Measurements from ENCODE around the gene ACSL6.

Gene ACSL6

DNA sequence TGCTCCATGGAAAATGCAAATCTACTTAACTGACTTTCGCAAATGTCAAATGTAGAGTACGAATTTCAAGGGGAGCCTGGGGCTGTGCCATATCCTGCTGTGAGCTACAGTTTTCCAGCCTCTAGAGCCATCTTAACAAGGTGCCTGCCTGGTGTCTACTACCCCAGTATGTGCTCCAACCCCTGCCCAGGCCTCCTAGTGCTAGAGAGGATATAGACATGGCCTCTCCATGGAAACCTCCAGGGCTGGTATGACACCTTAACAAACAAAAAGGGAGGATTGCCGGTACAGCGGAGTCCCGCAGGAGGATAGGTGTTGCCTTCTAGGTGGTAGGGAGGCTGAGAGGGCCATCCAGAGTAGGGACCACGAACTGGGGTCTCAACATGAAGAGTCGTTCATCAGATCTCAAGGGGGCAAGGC is 35.4 kb upstream of the ACSL6 start:
- no peak for DNase-seq

DNA sequence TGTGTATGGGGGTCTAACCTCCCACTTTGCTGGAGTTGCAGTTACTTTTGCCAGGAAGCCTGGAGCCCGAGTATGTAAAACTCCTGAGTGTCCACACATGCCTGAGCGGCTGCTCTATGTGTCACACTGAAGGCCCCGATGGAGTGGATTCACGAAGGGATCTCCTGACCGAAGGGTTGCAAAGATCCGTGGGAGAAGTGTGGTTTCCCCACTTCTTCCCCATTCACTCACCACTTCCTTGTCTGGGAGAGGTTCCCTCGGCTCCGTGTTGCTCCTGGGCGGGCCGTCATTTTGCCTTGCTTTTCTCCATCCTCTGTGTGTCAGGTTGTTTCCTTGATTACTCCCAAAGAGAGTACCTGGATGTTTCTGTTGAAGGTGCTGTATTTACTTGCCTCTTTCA is 32.7 kb upstream of the ACSL6 start:
- DNase-seq, result no peak

DNA sequence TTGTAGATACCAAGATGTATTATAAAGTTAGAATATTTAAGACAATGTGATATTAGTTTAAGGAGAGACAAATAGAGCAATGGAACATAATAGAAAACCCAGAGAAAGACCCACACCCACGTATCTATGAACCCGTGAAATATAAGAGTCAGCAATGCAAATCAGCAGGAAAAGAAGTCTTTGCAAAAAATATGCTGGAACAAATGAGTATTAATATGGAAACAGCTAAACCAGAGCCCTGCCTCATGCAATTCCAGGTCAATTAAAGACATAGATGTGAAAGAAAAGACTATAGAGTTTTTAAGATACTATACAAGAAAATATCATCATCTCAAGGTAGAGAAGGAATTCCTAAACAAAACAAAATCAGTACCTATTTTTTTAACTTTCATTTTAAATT is 25.9 kb upstream of the ACSL6 start:
- no peak for DNase-seq

DNA sequence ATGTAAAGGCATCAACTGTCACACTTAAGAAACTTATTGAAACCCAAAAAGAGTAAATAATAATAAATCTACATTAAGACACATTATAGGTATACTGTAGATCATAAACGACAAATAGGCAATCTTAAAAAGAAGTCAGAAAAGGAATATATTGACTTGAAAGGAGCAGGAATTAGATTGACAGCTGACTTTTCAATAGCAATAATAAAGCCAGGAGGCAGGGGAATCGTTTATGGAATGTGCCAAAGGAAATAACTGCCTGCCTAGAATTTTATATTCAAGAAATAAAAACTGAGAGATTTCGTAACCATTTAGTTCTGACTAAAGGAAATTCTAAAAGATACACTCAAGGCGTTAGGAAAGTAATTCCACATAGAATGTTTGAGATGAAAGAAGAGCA is 21.7 kb upstream of the ACSL6 start:
- DNase-seq, result no peak

DNA sequence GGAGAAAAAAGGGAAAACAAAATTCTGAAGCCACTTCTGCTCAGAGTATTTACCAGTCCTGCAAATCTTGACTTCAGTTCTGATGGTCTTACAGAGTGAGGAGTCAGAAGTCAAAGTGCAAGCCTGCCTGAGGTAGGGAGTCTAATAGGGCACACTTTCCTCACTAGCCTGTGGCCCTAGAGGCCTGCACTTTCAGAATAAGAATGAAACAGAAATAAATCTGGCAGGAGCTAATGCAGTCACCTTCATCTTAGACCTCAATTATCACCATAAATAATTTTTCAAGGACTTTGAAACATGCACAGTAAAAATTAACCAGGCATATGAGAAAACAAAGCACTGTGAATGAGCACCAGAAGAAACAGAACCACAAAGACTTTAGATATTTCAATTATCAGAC is 20.7 kb upstream of the ACSL6 start:
- no peak for DNase-seq

DNA sequence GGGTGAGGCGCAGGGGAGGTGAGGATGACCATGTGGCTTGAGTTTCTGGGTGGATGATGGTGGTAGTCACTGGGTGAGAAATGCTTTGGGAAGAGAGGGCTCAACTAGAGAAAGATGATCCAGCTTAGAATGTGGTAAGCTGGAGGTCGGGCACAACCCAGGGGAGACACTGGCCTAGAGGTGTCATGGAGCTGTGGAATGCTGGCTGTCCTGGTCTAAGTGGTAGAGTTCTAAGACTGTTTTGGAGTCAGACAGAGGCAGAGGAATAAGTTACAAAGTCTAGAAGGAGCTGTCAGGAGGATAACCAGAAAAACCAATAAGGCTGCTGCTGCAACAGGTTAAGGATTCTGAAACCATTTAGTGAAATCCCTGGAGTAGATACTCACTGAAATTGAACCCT is 19.2 kb upstream of the ACSL6 start:
- no peak for DNase-seq

DNA sequence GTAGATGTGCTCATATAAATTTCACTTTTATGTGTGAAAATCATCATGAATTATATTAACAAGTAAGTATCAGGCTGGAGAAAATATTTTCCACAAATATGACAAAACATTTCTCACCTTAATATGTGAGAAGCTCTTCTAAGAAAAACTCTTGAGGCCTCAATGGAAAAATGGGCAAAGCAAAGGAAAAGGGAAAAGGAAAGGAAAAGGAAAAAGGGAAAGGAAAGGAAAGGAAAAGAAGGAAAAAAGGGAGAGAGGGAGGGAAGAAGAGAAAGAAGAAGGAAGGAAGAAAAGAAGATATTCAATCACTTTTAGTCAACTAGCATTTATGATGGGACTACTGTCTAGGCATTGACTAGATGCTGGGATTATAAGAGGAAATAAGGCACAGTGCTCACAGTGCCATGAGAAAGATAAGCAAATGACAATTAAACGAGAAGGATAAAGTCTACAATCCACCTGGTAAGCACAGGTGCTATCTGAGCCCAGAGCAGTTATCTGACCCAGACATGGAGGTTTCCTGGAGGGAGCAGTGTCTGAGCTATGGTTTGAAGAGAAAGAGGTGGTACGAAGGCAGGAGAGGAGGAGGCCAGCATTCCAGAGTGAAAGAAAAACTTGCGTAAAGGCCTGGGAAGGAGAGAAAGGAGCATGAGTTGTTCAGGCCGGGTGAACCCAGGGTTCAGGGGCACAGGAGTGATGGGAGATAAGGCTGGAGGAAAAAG is 18.3 kb upstream of the ACSL6 start:
- DNase-seq, result no peak

DNA sequence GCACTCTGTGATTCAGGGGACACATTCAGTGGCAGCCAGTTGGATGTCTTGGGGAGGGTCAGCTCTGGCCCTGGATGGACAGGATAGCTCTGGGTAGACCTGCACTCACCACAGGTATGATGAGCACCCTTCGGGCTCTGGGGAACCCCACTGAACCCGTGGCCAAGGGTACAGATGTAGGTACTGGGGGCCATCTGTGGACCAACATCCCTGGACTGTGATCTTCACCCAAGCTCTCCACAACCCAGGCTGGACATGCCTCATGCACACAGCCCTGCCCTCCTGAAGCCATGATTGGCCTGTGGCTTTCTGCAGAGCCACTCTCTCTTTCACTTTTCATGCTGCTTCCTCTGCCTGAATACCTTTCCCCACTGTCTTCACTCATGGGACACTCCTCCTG is 15.6 kb upstream of the ACSL6 start:
- no peak for DNase-seq

DNA sequence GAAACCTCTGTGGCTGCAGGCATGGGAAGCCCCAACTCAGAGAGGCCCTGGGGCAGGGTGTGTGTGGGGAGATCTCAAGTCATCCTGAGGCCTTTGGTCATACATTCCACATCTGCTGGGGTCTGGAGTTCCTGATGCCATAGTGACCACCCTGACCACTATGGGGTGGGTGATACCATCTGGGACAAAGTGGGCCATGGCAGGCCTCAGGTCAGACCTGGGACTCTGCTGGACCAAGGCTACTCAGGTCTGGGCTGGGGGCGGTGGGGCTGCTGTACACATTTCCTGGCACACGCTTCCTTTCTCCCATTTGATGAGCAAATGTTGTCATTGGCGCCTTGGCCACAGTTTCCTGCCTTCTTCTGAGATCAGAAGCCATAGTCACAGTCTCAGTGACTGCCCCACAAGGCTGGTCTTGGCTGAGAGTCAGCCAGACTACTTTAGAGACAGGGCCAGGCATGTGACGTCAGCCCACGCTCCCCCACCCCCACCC is 15.1 kb upstream of the ACSL6 start:
- no peak for DNase-seq

DNA sequence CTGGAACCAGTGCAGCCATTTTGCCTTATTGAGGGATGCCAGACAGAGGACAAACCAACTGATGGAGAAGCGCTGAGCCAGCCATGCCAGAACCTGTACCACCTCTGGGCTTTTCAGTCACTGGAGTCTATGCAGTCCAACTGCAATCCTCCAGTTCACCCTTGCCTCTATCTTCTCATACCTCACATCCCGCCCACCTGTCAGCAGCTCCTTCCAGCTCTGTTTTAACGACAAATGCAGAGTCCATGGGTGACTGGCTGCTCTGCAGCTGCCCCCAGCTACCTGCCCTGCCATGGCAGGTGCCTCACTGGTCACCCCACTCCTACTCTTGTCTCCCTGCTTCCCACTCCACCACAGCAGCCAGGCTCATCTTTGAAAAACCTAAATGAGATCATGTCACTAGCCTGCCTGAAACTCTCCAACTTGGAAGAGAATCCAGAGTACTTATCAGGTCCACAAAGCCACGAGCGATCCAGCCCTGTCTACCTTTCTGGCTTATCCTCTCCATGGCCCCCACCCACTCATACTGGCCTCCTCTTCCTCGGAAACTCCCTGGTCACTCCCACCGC is 14.0 kb upstream of the ACSL6 start:
- no peak for DNase-seq

DNA sequence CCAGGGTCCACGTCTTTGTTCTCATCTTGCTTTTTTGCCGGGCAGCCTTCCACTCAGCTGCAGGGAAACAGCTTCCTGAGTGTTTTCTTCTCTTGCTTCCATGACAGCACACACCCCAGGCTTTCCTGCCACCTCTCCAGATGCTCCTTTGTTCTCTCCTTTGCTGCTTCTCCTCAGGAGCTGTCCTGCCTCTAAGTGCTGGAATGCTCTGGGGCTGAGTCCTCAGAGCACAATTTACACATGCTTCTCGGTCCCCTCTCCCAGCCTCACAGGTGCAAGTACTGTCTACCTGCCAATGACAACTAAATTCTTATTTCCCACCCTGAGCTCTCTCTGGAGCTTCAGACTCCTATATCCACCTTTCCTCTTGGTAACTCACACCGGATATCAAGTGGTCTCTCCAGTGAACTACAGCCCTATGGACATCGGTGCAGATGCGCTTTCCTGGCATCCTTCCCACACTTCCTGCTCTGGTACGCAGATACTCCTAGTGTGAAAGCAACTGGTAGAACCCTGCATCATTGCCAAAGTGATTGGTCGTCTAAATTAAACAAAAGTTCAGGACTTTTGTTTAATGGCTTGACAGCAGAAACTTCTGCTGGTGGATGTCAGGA is 13.4 kb upstream of the ACSL6 start:
- no peak for DNase-seq

DNA sequence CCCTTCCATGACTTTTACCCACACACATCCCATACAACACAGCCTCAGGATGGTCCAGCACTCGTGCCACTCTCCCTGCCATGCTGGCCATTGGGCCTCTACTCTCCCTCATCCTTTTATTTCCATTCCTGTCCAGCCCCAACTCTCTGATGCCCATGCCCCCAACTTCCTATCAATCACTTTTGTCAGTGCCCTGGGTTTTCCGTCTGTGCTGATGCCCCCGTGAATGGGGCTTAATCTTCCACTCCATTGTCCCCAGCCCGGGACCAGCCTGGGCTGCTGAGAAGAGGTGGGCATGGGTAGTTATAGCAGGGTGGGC is 12.6 kb upstream of the ACSL6 start:
- DNase-seq, result no peak

DNA sequence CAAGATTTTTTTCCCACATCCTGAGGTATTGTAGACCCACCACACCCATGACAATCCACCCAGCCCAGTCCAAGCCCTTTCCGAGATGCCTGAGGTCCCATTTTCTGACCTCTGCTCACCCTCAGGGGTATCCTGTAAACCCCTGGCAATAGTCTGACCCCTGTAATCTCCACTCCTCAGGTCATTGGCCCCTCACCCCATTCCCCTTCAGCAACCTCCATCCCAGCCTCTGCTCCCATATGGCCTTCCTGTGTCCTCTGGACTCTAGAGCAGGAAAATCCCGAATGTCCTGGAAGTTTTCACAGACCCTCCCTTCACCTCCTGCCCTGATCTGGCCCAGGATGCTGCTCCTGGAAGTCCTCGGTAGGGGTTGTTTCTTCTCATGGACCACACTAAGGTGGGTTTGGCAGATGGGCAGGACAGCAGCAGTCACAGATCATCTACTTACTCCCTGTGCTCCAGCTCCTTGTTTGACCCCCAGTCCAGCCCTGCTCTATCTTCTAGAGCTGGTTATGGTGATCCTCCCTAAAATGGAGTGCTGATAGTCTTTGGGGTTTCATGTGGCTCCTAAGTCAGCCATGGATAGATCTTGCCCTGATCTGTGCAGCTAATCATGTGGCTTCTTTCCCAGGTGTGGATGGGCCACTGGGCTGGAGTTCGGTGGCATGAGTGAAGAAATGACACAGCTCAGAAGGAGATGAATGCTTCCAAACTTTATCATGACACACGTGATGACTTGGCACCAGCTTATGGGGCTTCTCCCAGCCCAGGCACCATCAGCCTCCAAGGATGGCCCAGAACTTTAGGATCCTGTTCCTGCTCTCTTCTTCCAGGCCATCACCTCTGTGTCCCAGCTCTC is 12.0 kb upstream of the ACSL6 start:
- no peak for DNase-seq

DNA sequence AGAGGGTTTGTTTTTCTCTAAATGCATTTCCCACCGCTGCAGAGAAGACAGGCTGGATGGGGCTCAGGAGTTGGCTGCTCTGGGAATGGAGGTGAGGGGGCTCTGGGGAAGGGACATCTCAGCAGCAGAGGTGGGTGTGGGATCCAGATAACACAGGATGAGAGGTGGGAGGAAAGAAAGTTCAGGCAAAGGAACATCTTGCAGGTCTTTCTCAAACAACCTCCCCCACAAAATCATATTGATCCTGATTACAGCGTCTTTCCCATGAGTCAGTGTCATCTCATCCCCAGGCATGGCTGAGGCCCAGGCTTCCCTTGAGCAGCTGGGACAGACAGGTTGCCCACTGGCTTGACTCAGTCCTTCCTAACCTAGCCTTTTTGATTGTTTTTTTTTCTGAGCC is 11.3 kb upstream of the ACSL6 start:
- no peak for DNase-seq

DNA sequence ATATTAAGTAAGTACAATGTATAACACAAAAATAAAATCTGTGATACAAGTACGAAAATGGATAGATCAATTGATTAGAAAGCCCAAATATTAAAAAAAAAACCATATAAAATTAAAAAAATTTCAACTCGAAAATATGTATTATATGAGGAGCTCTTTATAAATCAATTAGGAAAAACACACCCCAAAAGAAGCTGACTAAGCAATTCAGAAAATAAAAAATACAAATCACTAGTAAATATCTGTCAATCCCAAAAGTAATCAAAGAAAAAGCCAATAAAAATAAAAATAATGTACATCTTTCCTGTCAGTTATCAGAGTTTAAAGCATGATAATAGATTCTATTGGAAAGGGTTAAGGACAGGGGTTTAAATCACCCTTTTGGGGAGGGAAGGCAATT is 10.2 kb upstream of the ACSL6 start:
- DNase-seq, result no peak

DNA sequence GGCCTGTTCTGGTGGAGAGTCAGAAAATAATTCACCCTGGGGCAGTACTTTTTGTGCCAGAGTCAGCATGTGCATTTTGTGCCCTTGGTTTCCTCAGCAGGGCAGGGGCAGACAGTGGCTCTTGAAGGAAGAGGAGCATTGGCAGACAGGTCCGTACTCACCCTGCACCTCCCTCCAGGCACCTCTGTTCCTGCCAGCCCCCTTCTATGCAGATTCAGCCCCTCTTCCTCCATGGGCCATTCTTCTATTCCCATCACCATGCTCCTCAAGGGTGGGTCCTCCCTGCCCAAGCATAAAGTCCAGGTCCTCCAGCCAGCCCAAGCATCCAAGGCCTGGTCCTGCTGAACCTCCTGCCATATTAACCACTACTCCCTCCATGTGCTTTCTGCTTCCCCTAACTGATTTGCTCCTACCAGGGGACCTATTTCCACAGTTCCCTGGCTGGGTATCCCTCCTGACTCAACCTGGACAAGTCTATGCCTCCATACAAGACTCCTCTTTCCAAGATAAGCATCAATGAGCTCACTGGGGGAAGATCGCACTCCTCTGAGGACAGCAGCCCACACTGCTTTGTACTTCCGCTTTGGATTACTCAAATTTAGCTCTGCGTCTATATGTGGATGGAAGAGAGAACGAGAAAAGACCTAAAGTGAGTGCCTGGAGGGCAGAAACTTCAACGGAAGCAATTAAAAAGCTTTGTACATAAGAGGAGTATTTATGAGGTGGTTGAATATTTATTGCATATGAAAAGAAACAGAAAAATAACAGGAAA is 9.3 kb upstream of the ACSL6 start:
- no peak for DNase-seq

DNA sequence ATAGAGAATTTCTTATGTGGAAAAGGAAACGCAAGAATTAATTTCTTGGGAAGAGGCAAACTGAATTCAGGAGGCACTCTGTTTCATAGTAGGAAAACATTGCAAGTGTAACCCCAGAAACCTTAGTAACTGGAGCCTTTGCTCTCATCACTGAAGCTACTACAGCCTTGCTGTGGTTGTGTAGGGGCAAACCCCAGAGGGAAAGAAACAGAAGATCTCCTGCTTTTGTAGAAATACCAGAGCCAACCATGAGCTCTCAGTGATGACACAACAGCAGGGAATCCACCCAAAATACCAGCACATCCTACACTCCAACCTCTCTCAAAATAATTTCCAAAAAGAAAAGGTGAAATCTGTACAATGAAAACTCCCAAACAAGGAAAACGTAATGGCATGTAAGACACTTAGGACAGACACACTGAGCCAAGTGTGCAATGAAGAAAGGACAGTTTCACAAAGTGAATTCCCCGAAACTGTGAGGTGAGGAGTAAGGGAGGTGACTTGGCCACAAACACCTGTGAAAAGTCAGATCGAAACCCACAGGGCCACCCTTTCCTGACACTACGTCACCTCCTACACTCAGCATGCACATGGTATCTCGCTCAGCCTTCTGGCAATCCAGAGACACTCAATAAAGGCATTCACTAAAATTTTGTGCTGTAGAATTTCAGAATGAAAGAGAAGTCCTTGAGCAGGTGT is 8.5 kb upstream of the ACSL6 start:
- DNase-seq, result no peak

DNA sequence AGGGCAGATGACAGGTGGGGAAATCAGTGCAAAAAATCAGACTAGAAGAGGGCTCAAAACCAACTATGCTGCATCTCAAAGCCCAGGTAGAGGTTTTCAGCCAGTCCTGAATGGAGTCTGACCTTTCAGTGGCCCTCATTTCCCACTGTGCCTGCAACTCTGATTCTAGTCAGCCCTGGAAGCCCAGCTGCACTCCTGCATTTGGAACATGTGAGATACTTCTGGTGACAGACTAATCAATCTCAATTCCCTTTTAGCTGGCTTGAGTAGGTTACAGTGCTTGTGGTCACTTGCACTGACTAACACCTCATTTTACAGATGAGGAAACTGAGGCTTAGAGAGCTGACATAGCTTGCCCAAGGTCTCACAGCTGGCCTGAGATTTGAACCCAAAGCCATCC is 7.9 kb upstream of the ACSL6 start:
- no peak for DNase-seq

DNA sequence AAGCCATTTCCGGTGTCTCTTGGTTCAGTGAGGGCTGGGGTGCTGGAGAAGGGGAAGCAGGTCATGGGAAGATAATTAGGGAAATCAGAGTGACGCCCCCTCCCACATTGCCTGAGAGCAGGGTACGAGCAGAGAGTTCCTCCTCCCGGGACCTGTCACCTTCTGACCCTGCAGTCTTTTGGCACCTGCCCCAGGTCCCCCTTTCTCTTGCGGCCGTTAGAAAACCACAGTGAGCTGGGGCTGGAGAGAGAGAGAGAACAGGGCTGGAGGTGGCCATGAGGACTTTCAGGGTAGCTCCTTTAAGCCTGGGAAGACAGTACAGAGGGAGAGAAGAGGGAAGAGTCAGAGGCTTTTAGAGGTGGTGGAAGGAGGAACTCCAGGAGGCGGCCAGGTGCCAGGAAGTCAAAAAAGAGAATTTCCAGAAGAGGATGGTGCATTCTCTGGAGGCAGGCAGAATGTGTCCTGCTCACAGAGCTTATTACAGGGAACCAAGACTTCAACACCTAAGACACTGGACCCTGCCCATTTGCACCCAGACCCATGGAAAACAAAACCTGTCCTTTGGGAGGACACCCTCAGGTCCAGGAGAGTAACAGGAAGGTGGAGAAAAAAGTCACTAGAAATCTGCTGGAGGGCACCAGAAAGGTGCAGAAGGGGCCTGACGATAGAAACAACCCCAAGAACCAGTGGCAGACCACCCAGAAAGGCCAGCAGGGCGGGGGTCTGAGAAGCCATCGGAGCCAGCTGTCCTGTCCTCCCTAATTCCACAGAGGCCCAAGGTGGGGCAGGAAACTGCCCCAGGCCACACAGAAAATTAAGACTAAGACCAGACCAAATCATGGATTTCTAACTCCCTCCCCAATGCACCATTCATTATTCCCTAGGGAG is 6.5 kb upstream of the ACSL6 start:
- DNase-seq, result no peak

DNA sequence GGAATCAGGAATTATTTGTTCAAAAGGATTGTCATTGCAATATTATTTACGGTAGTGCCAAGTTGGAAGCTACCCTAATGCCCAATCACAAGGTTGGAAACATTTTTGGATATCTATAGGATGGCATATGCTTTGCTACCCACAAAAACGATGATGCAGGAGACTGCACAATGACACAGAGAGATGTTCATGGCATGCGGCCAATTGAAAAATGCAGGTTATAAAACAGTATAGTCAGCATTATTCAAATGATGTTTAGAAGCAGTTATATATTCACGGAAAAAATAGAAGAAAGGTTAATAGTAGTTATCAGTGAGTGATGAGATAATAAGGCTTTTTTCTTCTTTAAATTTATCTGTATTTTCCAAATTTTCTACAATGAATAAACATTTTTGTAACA is 5.9 kb upstream of the ACSL6 start:
- DNase-seq, result no peak

DNA sequence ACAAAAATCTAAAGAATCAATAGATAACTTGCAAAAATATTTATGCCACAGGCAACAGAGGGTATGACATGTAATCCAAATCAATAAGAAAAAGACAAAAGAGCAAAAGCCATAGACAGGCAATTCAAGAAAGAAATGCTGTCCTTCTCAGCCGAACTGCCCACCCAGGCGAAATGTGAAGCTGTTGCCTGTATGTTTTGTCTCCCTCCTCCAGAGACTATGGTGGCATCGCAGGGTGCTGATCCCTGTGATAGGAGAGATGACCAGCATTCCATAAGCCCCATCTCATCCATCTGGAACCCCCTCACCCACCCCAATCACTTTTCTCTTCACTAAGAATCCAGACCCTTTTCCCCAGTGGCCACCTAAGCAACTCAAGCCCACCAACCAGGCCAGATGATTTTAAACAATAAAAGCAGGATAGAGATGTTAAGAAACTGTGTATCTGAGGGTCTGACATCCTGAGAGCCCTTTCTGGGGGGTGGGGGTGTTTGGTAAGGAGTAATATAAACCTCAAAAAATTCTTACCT is 5.3 kb upstream of the ACSL6 start:
- no peak for DNase-seq
